Measurements from ENCODE around the gene MTR.

MTR gene

DNA sequence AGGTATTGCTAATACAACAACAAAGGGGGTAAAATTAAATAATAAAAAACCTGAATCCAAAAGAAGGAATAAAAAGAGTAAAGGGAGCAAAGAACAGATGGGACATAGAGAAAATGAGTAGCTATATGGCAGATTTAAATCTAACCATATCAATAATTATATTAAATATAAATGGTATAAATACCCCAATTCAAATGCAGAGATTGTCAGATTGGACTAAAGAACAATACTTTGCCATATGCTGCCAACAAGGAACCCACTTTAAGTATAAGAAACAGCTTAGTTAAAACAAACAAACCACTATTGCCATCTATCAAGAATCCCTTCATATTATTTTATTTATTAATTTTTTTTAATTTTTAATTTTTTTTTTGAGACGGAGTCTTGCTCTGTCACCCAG is 122.4 kb downstream of the MTR start:
- TF ChIP-seq EGR1 (IDR thresholded peaks at IDR 0.05), result no peak
- TF ChIP-seq CEBPB (IDR thresholded peaks at IDR 0.05), result no peak
- no peak for TF ChIP-seq ZBTB7A (IDR thresholded peaks at IDR 0.05; ENCODE audit: low read depth)
- TF ChIP-seq REST (IDR thresholded peaks at IDR 0.05; ENCODE audit: low read depth), result no peak

DNA sequence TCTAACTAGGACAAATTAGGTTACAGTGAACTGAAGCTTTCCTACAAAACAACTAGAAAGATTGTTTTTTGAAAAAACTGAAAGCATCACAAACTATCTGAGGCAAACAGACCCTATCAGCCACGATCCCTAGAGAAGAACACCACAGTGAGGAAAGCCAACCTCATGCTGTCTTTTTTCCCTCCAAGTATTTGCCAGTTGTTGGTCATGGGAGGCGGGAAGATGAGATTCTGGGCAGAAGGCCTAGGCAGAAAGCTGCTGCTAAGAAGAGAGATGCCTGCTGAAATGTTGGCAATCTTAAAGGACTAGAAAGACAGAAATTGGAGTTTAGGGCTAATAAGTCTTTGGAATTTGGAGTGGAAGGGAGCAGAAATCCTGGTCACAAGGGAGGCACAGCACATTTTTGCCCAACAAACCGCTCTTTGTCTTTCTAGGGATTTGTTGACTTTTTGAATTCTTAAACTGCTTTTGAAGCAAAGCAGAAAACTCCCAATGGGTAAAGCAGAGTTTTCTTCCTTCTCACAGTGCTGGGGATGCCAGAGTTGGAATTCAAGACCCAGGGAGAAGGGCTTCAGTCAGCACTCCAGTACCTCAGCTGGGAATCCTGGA is 125.3 kb downstream of the MTR start:
- TF ChIP-seq TAF1 (IDR thresholded peaks at IDR 0.05; ENCODE audit: low read depth), result no peak
- TF ChIP-seq EP300 (IDR thresholded peaks at IDR 0.05; ENCODE audit: borderline replicate concordance), result no peak

DNA sequence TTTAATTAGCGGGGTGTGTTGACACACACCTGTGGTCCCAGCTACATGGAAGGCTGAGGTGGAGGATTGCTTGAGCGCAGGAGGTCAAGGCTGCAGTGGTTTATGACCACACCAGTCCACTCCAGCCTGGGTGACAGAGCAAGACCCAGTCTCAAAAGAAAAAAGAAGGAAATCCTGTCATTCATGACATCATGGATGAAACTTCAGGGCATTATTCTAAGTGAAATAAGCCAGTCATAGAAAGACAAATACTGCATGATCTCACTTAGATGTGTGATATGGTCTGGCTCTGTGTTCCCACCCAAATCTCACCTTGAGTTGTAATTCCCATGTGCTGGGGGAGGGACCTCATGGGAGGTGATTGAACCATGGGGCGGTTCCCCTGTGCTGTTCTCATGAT is 126.5 kb downstream of the MTR start:
- TF ChIP-seq NFIC (IDR thresholded peaks at IDR 0.05) (no peak), RAD21 (IDR thresholded peaks at IDR 0.05; ENCODE audit: low read depth) (no peak), TCF12 (IDR thresholded peaks at IDR 0.05; ENCODE audit: low read depth) (no peak), CREB1 (IDR thresholded peaks at IDR 0.05; ENCODE audit: low read depth) (no peak), FOXM1 (IDR thresholded peaks at IDR 0.05; ENCODE audit: borderline replicate concordance, low read depth) (no peak), ZBTB7A (IDR thresholded peaks at IDR 0.05; ENCODE audit: low read depth) (no peak)
- TF ChIP-seq, protein P1, sequence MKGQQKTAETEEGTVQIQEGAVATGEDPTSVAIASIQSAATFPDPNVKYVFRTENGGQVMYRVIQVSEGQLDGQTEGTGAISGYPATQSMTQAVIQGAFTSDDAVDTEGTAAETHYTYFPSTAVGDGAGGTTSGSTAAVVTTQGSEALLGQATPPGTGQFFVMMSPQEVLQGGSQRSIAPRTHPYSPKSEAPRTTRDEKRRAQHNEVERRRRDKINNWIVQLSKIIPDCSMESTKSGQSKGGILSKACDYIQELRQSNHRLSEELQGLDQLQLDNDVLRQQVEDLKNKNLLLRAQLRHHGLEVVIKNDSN (IDR thresholded peaks at IDR 0.05), result no peak

GRCh38 chr1:236922190-236922589 is 127.1 kb downstream of the MTR start:
- TF ChIP-seq EP300 (IDR thresholded peaks at IDR 0.05; ENCODE audit: borderline replicate concordance) (no peak), YY1 (IDR thresholded peaks at IDR 0.05; ENCODE audit: low read depth) (no peak), TCF12 (IDR thresholded peaks at IDR 0.05; ENCODE audit: low read depth) (no peak)

- TF ChIP-seq CEBPB (IDR thresholded peaks at IDR 0.05), result no peak
- no peak for TF ChIP-seq TEAD4 (IDR thresholded peaks at IDR 0.05)
- no peak for TF ChIP-seq CREB1 (IDR thresholded peaks at IDR 0.05; ENCODE audit: low read depth)
- TF ChIP-seq TAF1 (IDR thresholded peaks at IDR 0.05; ENCODE audit: low read depth), result no peak
- TF ChIP-seq TCF12 (IDR thresholded peaks at IDR 0.05; ENCODE audit: low read depth), result no peak
- no peak for TF ChIP-seq FOXM1 (IDR thresholded peaks at IDR 0.05; ENCODE audit: borderline replicate concordance, low read depth)
- no peak for TF ChIP-seq NFIC (IDR thresholded peaks at IDR 0.05)
- TF ChIP-seq ZBTB7A (IDR thresholded peaks at IDR 0.05; ENCODE audit: low read depth), result no peak
- TF ChIP-seq YY1 (IDR thresholded peaks at IDR 0.05; ENCODE audit: low read depth), result no peak
- TF ChIP-seq REST (IDR thresholded peaks at IDR 0.05; ENCODE audit: low read depth), result no peak
- no peak for TF ChIP-seq EP300 (IDR thresholded peaks at IDR 0.05; ENCODE audit: borderline replicate concordance)
- TF ChIP-seq, protein P1 (IDR thresholded peaks at IDR 0.05), result no peak
- TF ChIP-seq EGR1 (IDR thresholded peaks at IDR 0.05), result no peak
Measured at GRCh38 chr1:236925386-236925785, 130.3 kb downstream of the MTR start.

DNA sequence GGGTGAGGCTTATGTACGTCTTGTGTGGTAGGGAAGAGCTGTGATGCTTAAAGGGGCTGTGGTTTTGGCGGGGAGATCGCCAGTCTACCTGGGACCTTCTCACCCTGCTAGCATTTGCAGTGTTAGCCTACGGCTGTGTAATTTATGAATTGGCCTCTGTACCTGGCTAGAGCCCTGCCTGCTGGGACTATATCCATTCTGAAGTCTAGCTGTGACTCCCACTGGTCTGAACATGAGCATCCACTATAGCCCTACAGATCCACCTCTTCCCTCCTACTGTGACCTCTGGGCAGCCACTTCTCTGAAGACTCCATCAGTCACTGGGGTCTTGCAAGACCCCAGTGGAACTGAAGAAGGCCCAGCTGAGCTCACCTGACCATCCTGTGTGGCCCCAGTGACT is 135.4 kb downstream of the MTR start:
- no peak for TF ChIP-seq EGR1 (IDR thresholded peaks at IDR 0.05)
- TF ChIP-seq CEBPB (IDR thresholded peaks at IDR 0.05), result no peak
- TF ChIP-seq TCF12 (IDR thresholded peaks at IDR 0.05; ENCODE audit: low read depth), result no peak
- TF ChIP-seq, protein P1 (IDR thresholded peaks at IDR 0.05), result no peak
- TF ChIP-seq REST (IDR thresholded peaks at IDR 0.05; ENCODE audit: low read depth), result no peak
- no peak for TF ChIP-seq NFIC (IDR thresholded peaks at IDR 0.05)
- TF ChIP-seq EP300 (IDR thresholded peaks at IDR 0.05; ENCODE audit: borderline replicate concordance), result no peak
- TF ChIP-seq CREB1 (IDR thresholded peaks at IDR 0.05; ENCODE audit: low read depth), result no peak
- no peak for TF ChIP-seq MAX (IDR thresholded peaks at IDR 0.05)
- no peak for TF ChIP-seq TAF1 (IDR thresholded peaks at IDR 0.05; ENCODE audit: low read depth)
- no peak for TF ChIP-seq FOXM1 (IDR thresholded peaks at IDR 0.05; ENCODE audit: borderline replicate concordance, low read depth)
- TF ChIP-seq RAD21 (IDR thresholded peaks at IDR 0.05; ENCODE audit: low read depth), result no peak
- no peak for TF ChIP-seq ZBTB7A (IDR thresholded peaks at IDR 0.05; ENCODE audit: low read depth)
- TF ChIP-seq YY1 (IDR thresholded peaks at IDR 0.05; ENCODE audit: low read depth), result no peak
- TF ChIP-seq TEAD4 (IDR thresholded peaks at IDR 0.05), result no peak
